MCF 10A (cell line): ENCODE results near the gene ZBTB7B. TPM values are rescaled to one million over a fixed set of nuclear protein-coding genes. Genes with fewer than 3 reads are reported as not detected.
A peak's percentile ranks its signal among the peaks of the same experiment; 100 is the strongest.

Source experiments
- BruUV-seq: library from RNA; stranded (reverse); fragments of 400-500 nt; replicated peaks from 2 replicates; lab custom pipeline; 2021; lab: Mats Ljungman, UMichigan
- CTCF ChIA-PET: fragments of 300-600 bp; sonication (Branson Sonifier 250); formaldehyde crosslinking; extraction: SDS; loops from one replicate; lab custom pipeline; 2021; ENCODE audit warnings: antibody characterized with exemption, inconsistent platforms; lab: Yijun Ruan, JAX
- POLR2A ChIA-PET: fragments of 300-600, 350-650 bp; sonication (Branson Sonifier 250); formaldehyde crosslinking; extraction: SDS; loops from one replicate; lab custom pipeline; 2020; ENCODE audit warnings: antibody characterized with exemption, inconsistent platforms; lab: Yijun Ruan, JAX
- DNase-seq: peaks from one replicate; pipeline ENCODE4 v3.0.0-alpha.2; 2018; ENCODE audit not compliant: unreplicated experiment
- H3K27ac Mint-ChIP-seq: one replicate; pipeline ENCODE4 v1.8.0; 2022; ENCODE audit warnings: mild to moderate bottlenecking, low read depth, mixed read lengths; ENCODE audit not compliant: unreplicated experiment
- H3K27me3 Mint-ChIP-seq: one replicate; pipeline ENCODE4 v1.8.0; 2022; ENCODE audit warnings: mixed read lengths; ENCODE audit not compliant: insufficient read depth, unreplicated experiment
- H3K36me3 Mint-ChIP-seq: one replicate; pipeline ENCODE4 v1.8.0; 2022; ENCODE audit warnings: mild to moderate bottlenecking, moderate library complexity, mixed read lengths; ENCODE audit not compliant: insufficient read depth, unreplicated experiment
- H3K4me1 Mint-ChIP-seq: one replicate; pipeline ENCODE4 v1.8.0; 2022; ENCODE audit warnings: mixed read lengths; ENCODE audit not compliant: insufficient read depth, unreplicated experiment
- H3K4me3 Mint-ChIP-seq: one replicate; pipeline ENCODE4 v1.8.0; 2022; ENCODE audit warnings: mild to moderate bottlenecking, moderate library complexity, mixed read lengths; ENCODE audit not compliant: unreplicated experiment
- H3K9me3 Mint-ChIP-seq: one replicate; pipeline ENCODE4 v1.8.0; 2022; ENCODE audit warnings: mixed read lengths; ENCODE audit not compliant: unreplicated experiment
- intact Hi-C: fragments of 100-400 bp; cut with micrococcal nuclease; formaldehyde crosslinking; loops from 2 replicates; pipeline ENCODE4 v1.14.1; 2022
- total RNA-seq: library from RNA; stranded (reverse); gene quantifications from 2 replicates; pipeline ENCODE4 v1.2.3, GENCODE V29; 2022
- TF ChIP-seq, protein P1 (sequence below): fragments of 200-600 bp; IDR thresholded peaks from one replicate; pipeline ENCODE4 v1.8.0; 2022; ENCODE audit warnings: antibody characterized with exemption, mild to moderate bottlenecking; ENCODE audit not compliant: unreplicated experiment

The ZBTB7B gene
- total RNA-seq, 1 experiment from 2014 or later: 175 TPM

DNA sequence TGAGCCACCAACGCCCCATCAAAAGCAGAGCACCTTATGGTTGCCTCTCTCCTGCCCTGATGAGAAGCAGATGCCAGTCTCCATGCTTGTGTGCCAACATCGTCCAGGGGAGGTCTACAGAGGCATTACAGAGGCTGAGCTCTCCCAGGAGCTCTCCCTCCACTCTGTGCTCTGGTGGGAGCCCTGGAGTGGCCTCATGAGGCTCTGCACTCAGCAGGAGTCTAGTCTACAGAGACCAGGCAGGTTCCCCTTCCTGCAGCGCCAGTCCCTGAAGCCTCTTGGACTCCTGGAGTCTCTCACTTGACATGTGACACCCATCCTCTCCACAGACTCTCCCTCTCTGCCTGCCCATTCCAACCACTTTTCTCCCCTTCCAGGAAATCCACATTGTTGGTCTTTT lies 34.4 kb downstream of the ZBTB7B start:
- H3K9me3 Mint-ChIP-seq: no peaks in the 10 kb centered on the region
- TF ChIP-seq, protein P1, sequence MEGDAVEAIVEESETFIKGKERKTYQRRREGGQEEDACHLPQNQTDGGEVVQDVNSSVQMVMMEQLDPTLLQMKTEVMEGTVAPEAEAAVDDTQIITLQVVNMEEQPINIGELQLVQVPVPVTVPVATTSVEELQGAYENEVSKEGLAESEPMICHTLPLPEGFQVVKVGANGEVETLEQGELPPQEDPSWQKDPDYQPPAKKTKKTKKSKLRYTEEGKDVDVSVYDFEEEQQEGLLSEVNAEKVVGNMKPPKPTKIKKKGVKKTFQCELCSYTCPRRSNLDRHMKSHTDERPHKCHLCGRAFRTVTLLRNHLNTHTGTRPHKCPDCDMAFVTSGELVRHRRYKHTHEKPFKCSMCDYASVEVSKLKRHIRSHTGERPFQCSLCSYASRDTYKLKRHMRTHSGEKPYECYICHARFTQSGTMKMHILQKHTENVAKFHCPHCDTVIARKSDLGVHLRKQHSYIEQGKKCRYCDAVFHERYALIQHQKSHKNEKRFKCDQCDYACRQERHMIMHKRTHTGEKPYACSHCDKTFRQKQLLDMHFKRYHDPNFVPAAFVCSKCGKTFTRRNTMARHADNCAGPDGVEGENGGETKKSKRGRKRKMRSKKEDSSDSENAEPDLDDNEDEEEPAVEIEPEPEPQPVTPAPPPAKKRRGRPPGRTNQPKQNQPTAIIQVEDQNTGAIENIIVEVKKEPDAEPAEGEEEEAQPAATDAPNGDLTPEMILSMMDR: no peak
- H3K27me3 Mint-ChIP-seq: no peaks in the 10 kb centered on the region
- intact Hi-C loops: no loop called here
- CTCF ChIA-PET: interaction anchor here (0.5 to 23.3 kb wide), 7 partner anchors 9 to 54 kb away, joined by 3 to 390 read pairs (median 4); partner anchors contain the start of genes ADAM15 and EFNA4
- H3K36me3 Mint-ChIP-seq: no peaks in the 10 kb centered on the region
- no TSS peak for BruUV-seq
- H3K27ac Mint-ChIP-seq: peak overlapping the region; percentile 79
- DNase-seq: no peak
- no peak overlapping the region for H3K4me3 Mint-ChIP-seq
- H3K4me1 Mint-ChIP-seq: peaks cover 33% of the 10 kb centered on the region
- POLR2A ChIA-PET: interaction anchor here (0.6 to 9.7 kb wide), 16 partner anchors 10 to 1341 kb away, joined by 3 to 275 read pairs (median 13); partner anchors contain the start of genes CKS1B, FLAD1, LENEP and PBXIP1

DNA sequence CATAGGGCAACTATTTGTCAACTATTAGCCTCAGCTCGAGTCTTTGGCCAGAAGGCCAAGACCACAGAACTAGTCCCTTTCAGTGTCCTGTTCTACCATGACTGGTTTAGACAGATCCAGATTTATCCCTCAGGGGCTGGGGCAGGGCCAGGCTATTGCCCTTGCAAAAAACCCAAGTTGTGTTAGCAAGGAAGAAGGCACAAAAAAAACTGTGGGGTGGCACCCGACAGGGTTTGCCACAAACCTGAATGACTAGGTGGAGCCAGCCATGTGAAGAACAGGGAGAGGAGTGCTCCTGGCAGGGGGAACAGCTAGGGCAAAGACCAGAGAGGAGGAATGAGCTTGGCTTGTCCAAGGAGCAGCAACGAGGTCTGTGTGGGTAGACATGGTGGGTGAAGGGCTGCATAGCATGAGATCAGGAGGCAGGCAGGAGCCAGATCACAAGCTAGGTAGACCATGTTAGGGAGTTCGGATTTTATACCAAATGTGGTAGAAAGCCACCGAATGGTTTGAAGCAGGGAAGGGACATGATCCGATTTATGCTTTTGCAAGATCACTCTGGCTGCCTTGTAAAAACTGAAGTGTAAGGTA lies 35.3 kb downstream of the ZBTB7B start:
- no peak for DNase-seq
- intact Hi-C loops: loop anchor here (2.0 kb wide), 1 partner anchor 21 kb away; no protein-coding TSS in a partner anchor
- no peaks in the 10 kb centered on the region for H3K27me3 Mint-ChIP-seq
- TF ChIP-seq, protein P1: no peak
- no TSS peak for BruUV-seq
- no peaks in the 10 kb centered on the region for H3K9me3 Mint-ChIP-seq
- ChIA-PET POLR2A (interaction anchor here (0.6 to 9.7 kb wide), 30 partner anchors 9 to 818 kb away, joined by 3 to 275 read pairs (median 8); partner anchors contain the start of genes ADAM15, CKS1B, EFNA3 and EFNA4), CTCF (interaction anchor here (0.6 to 23.3 kb wide), 18 partner anchors 8 to 1520 kb away, joined by 3 to 390 read pairs (median 6); partner anchors contain the start of genes ADAM15, EFNA4 and FLAD1)
- no peaks in the 10 kb centered on the region for H3K36me3 Mint-ChIP-seq
- peak overlapping the region; percentile 79 for H3K27ac Mint-ChIP-seq
- peaks cover 33% of the 10 kb centered on the region for H3K4me1 Mint-ChIP-seq
- peak overlapping the region; percentile 15 for H3K4me3 Mint-ChIP-seq

DNA sequence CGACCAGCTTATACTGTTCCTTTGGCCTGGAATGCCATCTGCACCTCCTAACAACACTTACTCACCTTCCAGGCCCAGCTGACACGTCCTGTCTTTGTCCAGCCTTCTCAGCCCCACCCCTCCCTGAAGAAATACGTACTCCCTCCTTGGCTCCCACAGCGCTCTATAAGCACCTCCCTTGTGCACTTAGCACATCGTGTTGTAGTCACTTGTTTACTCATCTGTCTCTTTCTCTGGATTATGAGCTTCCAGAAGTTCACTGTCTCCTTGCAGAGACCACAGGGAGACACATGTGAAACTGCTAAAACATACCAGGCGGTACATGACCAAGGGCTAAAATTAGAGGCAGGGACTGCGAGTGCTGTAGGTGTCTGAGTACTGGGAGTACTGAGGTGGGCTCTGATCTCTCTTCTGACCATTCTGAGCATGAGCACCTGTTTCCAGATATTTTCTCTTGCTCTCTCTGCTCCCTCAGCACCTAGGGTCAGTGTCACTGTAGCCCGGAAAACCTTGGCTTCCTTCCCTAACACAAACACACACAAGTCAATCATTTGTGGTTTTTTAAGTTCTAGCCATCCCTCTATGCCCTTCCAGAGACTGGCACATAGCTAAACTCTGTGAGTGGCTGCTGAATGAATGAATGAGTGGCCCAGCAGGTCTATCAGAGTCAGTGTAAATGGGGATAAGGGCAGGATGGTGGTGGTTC lies 36.2 kb downstream of the ZBTB7B start:
- peaks cover 37% of the 10 kb centered on the region for H3K4me1 Mint-ChIP-seq
- TF ChIP-seq, protein P1: no peak
- H3K4me3 Mint-ChIP-seq: peak overlapping the region; percentile 15
- peak; percentile 97 for DNase-seq
- POLR2A ChIA-PET: interaction anchor here (0.6 to 9.7 kb wide), 39 partner anchors 8 to 818 kb away, joined by 3 to 275 read pairs (median 7); partner anchors contain the start of genes ADAM15, CKS1B, EFNA3 and EFNA4
- H3K27me3 Mint-ChIP-seq: no peaks in the 10 kb centered on the region
- CTCF ChIA-PET: interaction anchor here (0.6 to 23.3 kb wide), 27 partner anchors 8 to 1521 kb away, joined by 3 to 390 read pairs (median 4); partner anchors contain the start of genes ADAM15, EFNA4, FLAD1 and SHC1
- H3K27ac Mint-ChIP-seq: peak overlapping the region; percentile 79
- intact Hi-C loops: loop anchor here (2.0 kb wide), 1 partner anchor 22 kb away; no protein-coding TSS in a partner anchor
- no peaks in the 10 kb centered on the region for H3K9me3 Mint-ChIP-seq
- H3K36me3 Mint-ChIP-seq: no peaks in the 10 kb centered on the region
- BruUV-seq: no TSS peak

DNA sequence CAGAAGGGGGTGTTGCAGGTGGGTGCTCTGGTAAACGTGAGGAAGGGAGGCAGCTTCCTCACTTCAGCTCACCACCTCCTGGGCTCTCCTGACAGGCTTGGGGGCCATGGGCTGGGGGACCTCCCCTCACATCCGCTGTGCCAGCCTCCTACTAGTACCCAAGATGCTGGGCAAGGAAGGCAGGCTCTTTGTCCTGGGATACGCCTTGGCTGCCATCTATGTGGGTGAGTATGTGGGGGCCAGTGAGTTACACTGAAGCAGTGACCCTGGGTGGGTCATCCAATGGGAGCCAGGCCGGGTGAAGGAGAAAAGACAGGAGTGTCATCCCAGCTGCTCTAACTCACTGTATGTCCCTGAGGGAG lies 36.7 kb downstream of the ZBTB7B start:
- H3K27ac Mint-ChIP-seq: peak overlapping the region; percentile 79
- ChIA-PET POLR2A (interaction anchor here (0.7 to 9.7 kb wide), 34 partner anchors 8 to 154 kb away, joined by 3 to 275 read pairs (median 8); partner anchors contain the start of genes ADAM15, CKS1B, EFNA3 and EFNA4), CTCF (interaction anchor here (0.6 to 23.3 kb wide), 18 partner anchors 8 to 716 kb away, joined by 3 to 390 read pairs (median 5); partner anchors contain the start of genes ADAM15, EFNA4, FLAD1 and SHC1)
- peak overlapping the region; percentile 15 for H3K4me3 Mint-ChIP-seq
- no peaks in the 10 kb centered on the region for H3K9me3 Mint-ChIP-seq
- H3K36me3 Mint-ChIP-seq: no peaks in the 10 kb centered on the region
- no peaks in the 10 kb centered on the region for H3K27me3 Mint-ChIP-seq
- BruUV-seq: no TSS peak
- TF ChIP-seq, protein P1: no peak
- DNase-seq: no peak
- intact Hi-C loops: loop anchor here (2.0 kb wide), 1 partner anchor 22 kb away; no protein-coding TSS in a partner anchor
- H3K4me1 Mint-ChIP-seq: peaks cover 42% of the 10 kb centered on the region
